PC-3 (cell line): ENCODE measurements around the gene DLG2. TPM values are rescaled to one million over a fixed set of nuclear protein-coding genes. Genes with fewer than 3 reads are reported as not detected.

Experiments
- ATAC-seq: fragments of 200-7000 bp; cut with Tn5 transposase; 2 replicates; pipeline ENCODE4 v1.9.1; 2020; ENCODE audit warnings: mild to moderate bottlenecking, moderate library complexity
- BruUV-seq: library from RNA; stranded (reverse); fragments of 400-500 nt; replicated peaks from 2 replicates; lab custom pipeline; 2021; lab: Mats Ljungman, UMichigan
- CTCF ChIA-PET: fragments of 300-600 bp; sonication (Branson Sonifier 250); formaldehyde crosslinking; loops from one replicate; lab custom pipeline; 2022; ENCODE audit warnings: antibody characterized with exemption; lab: Charles Lee
- POLR2A ChIA-PET: fragments of 300-600 bp; sonication (Branson Sonifier 250); formaldehyde crosslinking; loops from one replicate; lab custom pipeline; 2022; ENCODE audit warnings: antibody characterized with exemption; ENCODE audit not compliant: unreplicated experiment; lab: Charles Lee
- DNase-seq: peaks from one replicate; pipeline ENCODE4 v3.0.0-alpha.2; 2015
- H2AFZ ChIP-seq: fragments of 300-600 bp; sonication (generic); 2 replicates; pipeline ENCODE4 v1.6.0; 2016; ENCODE audit warnings: antibody characterized with exemption, low read length
- H3F3A ChIP-seq: fragments of 300-600 bp; sonication (generic); one replicate; pipeline ENCODE4 v1.6.0; 2017; ENCODE audit warnings: antibody characterized with exemption, low read length, control low read depth, mild to moderate bottlenecking; ENCODE audit not compliant: unreplicated experiment
- H3K27ac ChIP-seq: fragments of 300-600 bp; sonication (generic); 2 replicates; pipeline ENCODE4 v1.5.1; 2016; ENCODE audit warnings: mild to moderate bottlenecking, low read length
- H3K27me3 ChIP-seq: fragments of 300-600 bp; sonication (generic); 2 replicates; pipeline ENCODE4 v1.6.1; 2016; ENCODE audit warnings: low read length, mixed read lengths
- H3K36me3 ChIP-seq: fragments of 300-600 bp; sonication (generic); 2 replicates; pipeline ENCODE4 v1.6.1; 2016; ENCODE audit warnings: low read depth, mixed run types, low read length, mixed read lengths
- H3K4me1 ChIP-seq: fragments of 300-600 bp; sonication (generic); 2 replicates; pipeline ENCODE4 v1.5.1; 2016; ENCODE audit warnings: low read length; ENCODE audit not compliant: insufficient read depth
- H3K4me2 ChIP-seq: fragments of 300-600 bp; sonication (generic); 2 replicates; pipeline ENCODE4 v1.6.0; 2016; ENCODE audit warnings: low read length
- H3K4me3 ChIP-seq: fragments of 300-600 bp; sonication (generic); 2 replicates; pipeline ENCODE4 v1.5.1; 2016; ENCODE audit warnings: mild to moderate bottlenecking, low read length, mixed read lengths
- H3K79me2 ChIP-seq: fragments of 300-600 bp; sonication (generic); 2 replicates; pipeline ENCODE4 v1.6.1; 2017; ENCODE audit warnings: low read length, mixed read lengths
- H3K9ac ChIP-seq: fragments of 300-600 bp; sonication (generic); 2 replicates; pipeline ENCODE4 v1.6.0; 2016; ENCODE audit warnings: mild to moderate bottlenecking, low read length
- H3K9me2 ChIP-seq: fragments of 300-600 bp; sonication (generic); replicated peaks from 2 replicates; pipeline ENCODE4 v1.6.1; 2016; ENCODE audit warnings: mixed run types, low read length, mixed read lengths
- H3K9me3 ChIP-seq: fragments of 300-600 bp; sonication (generic); 2 replicates; pipeline ENCODE4 v1.6.1; 2016; ENCODE audit warnings: low read length, mixed read lengths
- H4K20me1 ChIP-seq: fragments of 300-600 bp; sonication (generic); 2 replicates; pipeline ENCODE4 v1.6.1; 2016; ENCODE audit warnings: low read length, mixed read lengths
- EZH2 ChIP-seq: fragments of 300-600 bp; sonication (generic); IDR thresholded peaks from one replicate; pipeline ENCODE4 v1.6.1; 2017; ENCODE audit warnings: antibody characterized with exemption, mild to moderate bottlenecking, low read length; ENCODE audit not compliant: unreplicated experiment
- EZH2phosphoT487 ChIP-seq: fragments of 300-600 bp; sonication (generic); IDR thresholded peaks from 2 replicates; pipeline ENCODE4 v1.6.1; 2018; ENCODE audit warnings: mild to moderate bottlenecking, antibody characterized with exemption, low read length, borderline replicate concordance
- intact Hi-C: fragments of 100-400 bp; cut with micrococcal nuclease; formaldehyde crosslinking; loops from 2 replicates; pipeline ENCODE4 v1.9.0; 2023
- total RNA-seq: library from RNA; depleted of rRNA; stranded (reverse); fragments of >200 nt; gene quantifications from 2 replicates; pipeline ENCODE4 v1.2.3, GENCODE V29; 2014
- TF ChIP-seq, protein P1 (sequence below): fragments of 300-600 bp; sonication (generic); conservative IDR thresholded peaks from 2 replicates; pipeline ENCODE4 v1.5.1; 2017; ENCODE audit warnings: antibody characterized with exemption, low read depth, mild to moderate bottlenecking, low read length

The DLG2 gene
- total RNA-seq, 1 experiment from 2014 or later, result 0.58 TPM

DNA sequence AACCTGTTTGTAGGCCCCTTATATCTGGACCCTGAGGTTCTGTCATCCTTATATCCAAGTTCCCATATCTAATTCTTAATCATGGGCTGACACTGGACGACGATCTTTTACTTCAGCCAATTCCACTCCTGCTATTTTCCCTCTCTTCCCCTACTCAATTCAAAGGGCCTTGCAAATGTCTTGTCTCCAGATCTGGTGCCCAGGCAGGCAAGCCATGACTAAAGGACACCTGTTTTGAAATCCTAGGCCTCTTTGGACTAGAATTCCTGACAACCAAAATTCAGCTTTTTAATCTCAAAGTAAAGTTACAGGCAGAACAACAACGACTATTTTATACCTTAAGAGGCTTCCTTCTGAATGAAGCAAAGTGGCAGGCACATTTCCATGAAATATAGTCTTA lies 963.4 kb downstream of the DLG2 start:
- Histone ChIP-seq H3K27ac (no peak overlapping the region), H3K4me2 (no peak overlapping the region), H3K9me2 (no peaks in the 10 kb centered on the region), H2AFZ (no peak overlapping the region), H3K9me3 (no peaks in the 10 kb centered on the region), H3K4me1 (no peaks in the 10 kb centered on the region), H3K27me3 (peaks cover 5% of the 10 kb centered on the region), H3K36me3 (no peaks in the 10 kb centered on the region), H3K9ac (no peak overlapping the region), H3F3A (no peaks in the 10 kb centered on the region), H3K79me2 (no peaks in the 10 kb centered on the region), H3K4me3 (no peak overlapping the region), H4K20me1 (no peaks in the 10 kb centered on the region)
- POLR2A ChIA-PET, result no interaction called here
- no peak for ATAC-seq
- no TSS peak for BruUV-seq
- TF ChIP-seq, protein P1, sequence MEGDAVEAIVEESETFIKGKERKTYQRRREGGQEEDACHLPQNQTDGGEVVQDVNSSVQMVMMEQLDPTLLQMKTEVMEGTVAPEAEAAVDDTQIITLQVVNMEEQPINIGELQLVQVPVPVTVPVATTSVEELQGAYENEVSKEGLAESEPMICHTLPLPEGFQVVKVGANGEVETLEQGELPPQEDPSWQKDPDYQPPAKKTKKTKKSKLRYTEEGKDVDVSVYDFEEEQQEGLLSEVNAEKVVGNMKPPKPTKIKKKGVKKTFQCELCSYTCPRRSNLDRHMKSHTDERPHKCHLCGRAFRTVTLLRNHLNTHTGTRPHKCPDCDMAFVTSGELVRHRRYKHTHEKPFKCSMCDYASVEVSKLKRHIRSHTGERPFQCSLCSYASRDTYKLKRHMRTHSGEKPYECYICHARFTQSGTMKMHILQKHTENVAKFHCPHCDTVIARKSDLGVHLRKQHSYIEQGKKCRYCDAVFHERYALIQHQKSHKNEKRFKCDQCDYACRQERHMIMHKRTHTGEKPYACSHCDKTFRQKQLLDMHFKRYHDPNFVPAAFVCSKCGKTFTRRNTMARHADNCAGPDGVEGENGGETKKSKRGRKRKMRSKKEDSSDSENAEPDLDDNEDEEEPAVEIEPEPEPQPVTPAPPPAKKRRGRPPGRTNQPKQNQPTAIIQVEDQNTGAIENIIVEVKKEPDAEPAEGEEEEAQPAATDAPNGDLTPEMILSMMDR, result no peak
- no peak for TF ChIP-seq EZH2
- no peak for TF ChIP-seq EZH2phosphoT487
- no peak for DNase-seq
- intact Hi-C loops, result no loop called here
- CTCF ChIA-PET, result no interaction called here

DNA sequence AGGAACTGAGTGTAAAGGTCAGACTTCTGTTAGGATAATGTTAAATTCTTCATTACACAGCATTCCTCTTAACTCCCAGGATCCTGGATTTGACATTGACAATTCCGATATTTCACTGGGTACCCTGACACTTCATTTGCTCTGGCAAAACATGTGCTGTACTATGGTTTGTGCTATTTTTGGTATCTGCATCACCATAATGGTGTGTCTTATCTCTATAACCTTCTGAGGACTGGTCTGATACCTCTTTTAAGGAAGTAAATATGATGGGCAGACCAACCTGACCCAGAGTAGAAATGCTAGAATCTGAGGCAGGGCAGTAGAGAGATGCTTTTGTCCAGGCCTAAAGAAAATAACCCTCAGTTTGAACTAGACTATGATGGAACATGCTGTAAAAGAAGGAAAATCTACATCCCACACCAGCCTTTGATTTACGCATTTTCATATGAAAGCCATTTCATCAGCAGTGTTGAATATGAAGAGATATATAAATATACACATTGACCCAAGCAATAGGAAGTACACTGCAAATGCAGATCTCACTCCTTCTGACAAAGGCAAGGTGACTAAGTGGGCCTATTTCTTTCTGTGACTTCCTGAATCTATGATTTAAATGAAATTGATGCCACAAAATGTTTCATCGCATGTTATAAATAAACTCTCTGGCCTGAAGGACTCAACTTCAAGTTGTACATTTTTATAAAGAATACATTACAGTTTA lies 966.7 kb downstream of the DLG2 start:
- Histone ChIP-seq H3K9me3 (no peaks in the 10 kb centered on the region), H3F3A (no peaks in the 10 kb centered on the region), H2AFZ (no peak overlapping the region), H3K9ac (no peak overlapping the region), H3K27ac (no peak overlapping the region), H3K4me3 (no peak overlapping the region), H3K4me2 (no peak overlapping the region), H3K36me3 (no peaks in the 10 kb centered on the region), H3K9me2 (no peaks in the 10 kb centered on the region), H3K4me1 (no peaks in the 10 kb centered on the region), H3K27me3 (no peaks in the 10 kb centered on the region; the same call in 1 of the 2 replicates), H3K79me2 (no peaks in the 10 kb centered on the region), H4K20me1 (no peaks in the 10 kb centered on the region)
- no TSS peak for BruUV-seq
- DNase-seq, result no peak
- intact Hi-C loops, result no loop called here
- ChIA-PET CTCF (no interaction called here), POLR2A (no interaction called here)
- no peak for TF ChIP-seq EZH2phosphoT487
- no peak for TF ChIP-seq EZH2
- TF ChIP-seq, protein P1, result no peak
- ATAC-seq, result no peak

DNA sequence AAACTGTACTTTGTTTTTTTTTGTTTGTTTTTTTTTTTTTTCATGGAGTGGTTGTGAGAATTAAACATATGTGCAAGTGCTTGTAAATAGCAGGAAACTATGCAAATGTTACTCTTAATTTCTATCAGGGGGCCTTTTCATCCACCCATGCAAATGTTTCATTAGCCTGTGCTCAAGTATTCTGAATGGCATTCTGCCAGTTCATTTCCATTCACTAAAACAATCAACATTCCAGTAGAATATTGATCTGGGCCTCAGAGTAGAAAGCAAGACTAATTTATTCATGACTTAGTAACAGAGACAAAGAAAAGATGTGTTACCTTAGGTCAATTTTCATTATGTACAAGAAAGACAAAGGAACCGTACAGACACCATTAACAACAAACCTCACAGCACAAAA lies 971.4 kb downstream of the DLG2 start:
- Histone ChIP-seq H3K27ac (no peak overlapping the region), H3K27me3 (no peaks in the 10 kb centered on the region; the same call in 1 of the 2 replicates), H3K79me2 (no peaks in the 10 kb centered on the region), H3K4me1 (no peaks in the 10 kb centered on the region), H3K9ac (no peak overlapping the region), H3K36me3 (no peaks in the 10 kb centered on the region), H4K20me1 (no peaks in the 10 kb centered on the region), H3K4me3 (no peak overlapping the region), H3K9me3 (no peaks in the 10 kb centered on the region), H2AFZ (no peak overlapping the region), H3F3A (no peaks in the 10 kb centered on the region), H3K9me2 (no peaks in the 10 kb centered on the region), H3K4me2 (no peak overlapping the region)
- no peak for DNase-seq
- ChIA-PET CTCF (no interaction called here), POLR2A (no interaction called here)
- intact Hi-C loops, result no loop called here
- ATAC-seq, result no peak
- BruUV-seq, result no TSS peak
- no peak for TF ChIP-seq EZH2
- TF ChIP-seq EZH2phosphoT487, result no peak
- TF ChIP-seq, protein P1, result no peak
